PC-9 (cell line): Measurements from ENCODE around the gene NRSN2.

Source experiments
- EZH2 ChIP-seq: fragments of 200-600 bp; sonication (generic); IDR thresholded peaks from 2 replicates; pipeline ENCODE4 v1.8.0; 2017; ENCODE audit warnings: antibody characterized with exemption, low read depth
- TF ChIP-seq, protein P1 (sequence below): fragments of 200-600 bp; sonication (generic); conservative IDR thresholded peaks from 2 replicates; pipeline ENCODE4 v1.6.1; 2017; ENCODE audit warnings: mixed run types, antibody characterized with exemption, mild to moderate bottlenecking, moderate library complexity

DNA sequence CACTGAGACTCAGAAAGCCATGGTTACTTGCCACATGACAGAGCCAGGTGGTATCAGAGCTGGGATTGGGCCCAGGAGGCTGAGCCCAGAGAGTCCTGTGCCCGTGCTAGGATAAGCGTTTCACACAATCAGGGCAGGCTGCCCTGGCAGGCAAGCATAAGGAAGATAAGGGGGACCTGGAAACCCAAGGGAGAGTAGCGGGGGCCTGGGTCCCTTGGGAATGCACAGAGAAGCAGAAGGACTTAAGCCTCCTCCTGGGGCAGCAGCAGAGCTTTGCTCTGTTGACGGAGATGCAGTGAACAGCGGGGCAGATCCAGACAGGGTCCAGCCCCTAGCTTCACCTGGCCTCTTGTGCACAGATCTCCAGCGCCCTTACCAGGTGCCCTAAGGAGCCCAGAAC is 42.3 kb downstream of the NRSN2 start:
- TF ChIP-seq, protein P1, sequence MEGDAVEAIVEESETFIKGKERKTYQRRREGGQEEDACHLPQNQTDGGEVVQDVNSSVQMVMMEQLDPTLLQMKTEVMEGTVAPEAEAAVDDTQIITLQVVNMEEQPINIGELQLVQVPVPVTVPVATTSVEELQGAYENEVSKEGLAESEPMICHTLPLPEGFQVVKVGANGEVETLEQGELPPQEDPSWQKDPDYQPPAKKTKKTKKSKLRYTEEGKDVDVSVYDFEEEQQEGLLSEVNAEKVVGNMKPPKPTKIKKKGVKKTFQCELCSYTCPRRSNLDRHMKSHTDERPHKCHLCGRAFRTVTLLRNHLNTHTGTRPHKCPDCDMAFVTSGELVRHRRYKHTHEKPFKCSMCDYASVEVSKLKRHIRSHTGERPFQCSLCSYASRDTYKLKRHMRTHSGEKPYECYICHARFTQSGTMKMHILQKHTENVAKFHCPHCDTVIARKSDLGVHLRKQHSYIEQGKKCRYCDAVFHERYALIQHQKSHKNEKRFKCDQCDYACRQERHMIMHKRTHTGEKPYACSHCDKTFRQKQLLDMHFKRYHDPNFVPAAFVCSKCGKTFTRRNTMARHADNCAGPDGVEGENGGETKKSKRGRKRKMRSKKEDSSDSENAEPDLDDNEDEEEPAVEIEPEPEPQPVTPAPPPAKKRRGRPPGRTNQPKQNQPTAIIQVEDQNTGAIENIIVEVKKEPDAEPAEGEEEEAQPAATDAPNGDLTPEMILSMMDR, result no peak
- TF ChIP-seq EZH2, result no peak
